Activated CD8-positive, alpha-beta memory T cell treated with anti-CD3 and anti-CD28 coated beads, Interleukin-2, amount 50 U/mL, for 24 hours (primary cell): ENCODE measurements around the gene KLF16.

Source experiments
- DNase-seq: peaks from one replicate; pipeline ENCODE4 v3.0.0-alpha.2; 2020; ENCODE audit errors: extremely low read depth

Gene KLF16

GRCh38 chr19:1807695-1808394, 55.5 kb downstream of the KLF16 start:
- no peak for DNase-seq

DNA sequence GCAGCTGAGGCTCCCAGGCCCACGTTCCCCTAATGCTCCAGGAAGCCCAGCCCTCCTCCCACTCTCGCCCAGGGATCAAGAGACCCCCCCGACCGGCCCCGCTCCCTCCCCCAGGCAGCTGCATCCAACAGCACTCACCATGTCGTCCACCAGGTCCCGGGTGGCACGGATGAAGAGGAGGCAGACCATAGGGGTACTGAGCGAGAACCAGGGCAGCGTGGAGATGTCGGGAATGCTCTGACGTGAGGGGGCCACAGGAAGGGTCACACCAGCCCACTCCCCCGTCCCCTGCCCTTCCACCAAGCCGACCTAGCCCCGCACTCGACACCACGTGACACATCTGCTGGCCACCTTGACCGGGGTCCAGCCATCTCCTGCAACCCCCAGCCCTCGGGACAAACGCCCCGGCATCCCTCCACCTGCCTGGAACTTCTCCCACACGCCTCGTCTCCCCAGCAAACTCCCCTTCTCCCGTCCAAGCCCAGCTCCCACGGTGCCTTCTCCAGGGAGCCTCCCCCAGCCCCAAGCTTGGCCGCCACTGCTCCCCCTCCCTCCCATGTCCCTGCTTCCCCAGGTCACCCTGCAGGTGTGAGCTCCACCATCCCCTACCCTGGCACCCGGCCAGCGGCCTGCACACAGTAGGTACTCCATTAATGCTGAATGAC, 56.2 kb downstream of the KLF16 start:
- no peak for DNase-seq

- no peak for DNase-seq
These were observed 57.0 kb downstream of the KLF16 start for GRCh38 chr19:1806184-1807029.

DNA sequence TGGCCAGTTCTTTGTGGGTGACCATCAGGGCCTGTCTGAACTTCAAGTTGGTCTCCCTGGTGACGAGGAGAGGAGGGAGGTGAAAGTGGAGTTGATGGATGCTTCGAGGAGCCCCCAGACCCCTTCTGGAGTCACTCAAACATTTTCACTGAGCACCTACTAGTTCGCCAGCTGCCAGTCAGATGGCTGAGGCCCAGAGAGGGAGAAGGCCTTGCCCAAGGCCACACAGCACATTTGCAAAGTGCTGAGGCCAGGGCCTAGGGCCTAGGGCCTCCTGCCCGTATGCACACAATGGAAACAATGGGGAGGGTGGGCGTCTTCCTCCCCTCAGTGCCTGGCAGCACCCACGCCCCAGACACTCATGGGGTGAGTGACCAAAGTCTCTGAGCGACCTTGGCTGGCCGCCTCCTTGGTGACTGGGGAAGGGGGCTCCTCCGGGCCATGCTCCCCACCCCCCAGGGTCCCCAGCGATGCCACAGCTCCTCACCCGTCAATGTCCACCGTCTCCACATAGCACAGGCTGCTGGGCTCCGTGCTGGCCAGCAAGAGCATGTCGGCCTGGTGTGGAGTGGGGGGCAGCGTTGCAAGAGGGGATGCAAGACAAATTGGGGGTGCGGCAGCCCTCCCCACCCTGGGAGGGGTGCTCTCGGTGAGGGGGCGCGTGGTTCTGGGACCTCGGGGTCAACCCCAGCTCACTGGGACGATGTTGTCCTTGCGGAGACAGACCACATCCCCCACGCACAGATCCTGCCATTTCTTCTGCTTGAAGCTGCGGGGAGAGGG, 57.8 kb downstream of the KLF16 start:
- DNase-seq = no peak

- no peak for DNase-seq
These were observed 58.5 kb downstream of the KLF16 start for GRCh38 chr19:1804858-1805257.
